Amniotic epithelial cell (primary cell): ENCODE results near the gene KIF25.

Experiments used
- DNase-seq: peaks from one replicate; pipeline ENCODE4 v3.0.0-alpha.2; 2010; ENCODE audit warnings: low read depth

KIF25 gene

GRCh38 chr6:168037242-168037641, 39.8 kb downstream of the KIF25 start:
- DNase-seq = no peak

DNA sequence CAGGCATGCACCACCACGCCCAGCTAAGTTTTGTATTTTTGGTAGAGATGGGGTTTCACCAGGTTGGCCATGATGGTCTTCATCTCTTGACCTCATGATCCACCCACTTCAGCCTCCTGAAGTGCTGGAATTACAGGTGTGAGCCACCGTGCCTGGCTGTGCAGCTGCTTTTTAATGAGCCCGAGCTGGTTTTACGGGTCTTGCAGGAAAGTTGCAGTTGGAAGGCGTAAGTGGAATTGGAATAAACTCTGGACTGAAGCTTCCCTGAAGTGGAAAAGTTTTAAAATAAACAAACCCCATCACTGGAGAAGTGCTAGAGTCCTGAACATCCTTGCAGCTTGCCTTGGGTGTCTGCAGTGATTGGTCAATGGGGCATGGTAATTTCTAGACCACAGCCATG, 40.4 kb downstream of the KIF25 start:
- DNase-seq = no peak

DNA sequence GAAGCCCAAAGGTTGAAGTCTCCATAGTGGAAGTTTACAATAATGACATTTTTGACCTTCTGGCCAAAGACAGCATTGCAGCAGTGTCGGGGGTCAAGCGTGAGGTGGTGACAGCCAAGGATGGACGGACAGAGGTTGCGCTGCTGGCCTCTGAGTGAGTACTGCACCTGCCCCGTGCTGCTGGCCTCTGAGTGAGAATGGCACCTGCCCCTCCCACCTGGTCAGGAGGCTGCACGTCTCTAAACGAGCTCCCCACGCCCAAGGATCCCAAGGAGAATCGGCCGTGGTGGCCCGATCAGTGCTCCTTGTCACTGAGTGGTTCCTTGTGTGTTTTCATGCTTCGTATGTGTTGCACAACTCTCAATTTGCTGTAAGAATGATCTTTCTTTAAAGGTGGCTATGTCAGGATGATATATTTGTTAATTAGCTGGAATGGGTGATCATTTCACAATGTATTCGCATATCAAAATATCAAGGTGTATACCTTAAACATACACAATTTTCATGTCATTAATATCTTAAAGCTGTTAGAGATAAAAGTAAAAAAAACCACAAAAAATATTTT, 41.2 kb downstream of the KIF25 start:
- DNase-seq = no peak

DNA sequence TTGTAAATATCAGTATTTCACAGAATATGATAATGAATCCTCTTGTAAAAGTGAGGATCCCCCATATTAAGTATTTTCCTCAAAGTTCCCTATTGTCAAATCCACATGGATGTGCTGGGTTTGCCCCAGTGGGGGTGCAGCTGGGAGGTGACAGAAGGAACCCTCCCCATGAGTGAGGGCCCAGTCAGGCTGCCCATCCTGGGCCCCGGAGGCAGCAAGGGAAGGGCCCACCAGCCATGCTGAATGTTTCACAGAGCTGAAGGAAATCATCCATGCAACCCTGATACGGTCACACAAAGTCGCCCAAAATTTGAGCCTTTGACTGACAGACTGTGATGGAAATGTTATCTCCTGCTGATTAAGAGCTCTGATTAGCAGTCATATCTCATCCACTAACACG, 41.8 kb downstream of the KIF25 start:
- no peak for DNase-seq

DNA sequence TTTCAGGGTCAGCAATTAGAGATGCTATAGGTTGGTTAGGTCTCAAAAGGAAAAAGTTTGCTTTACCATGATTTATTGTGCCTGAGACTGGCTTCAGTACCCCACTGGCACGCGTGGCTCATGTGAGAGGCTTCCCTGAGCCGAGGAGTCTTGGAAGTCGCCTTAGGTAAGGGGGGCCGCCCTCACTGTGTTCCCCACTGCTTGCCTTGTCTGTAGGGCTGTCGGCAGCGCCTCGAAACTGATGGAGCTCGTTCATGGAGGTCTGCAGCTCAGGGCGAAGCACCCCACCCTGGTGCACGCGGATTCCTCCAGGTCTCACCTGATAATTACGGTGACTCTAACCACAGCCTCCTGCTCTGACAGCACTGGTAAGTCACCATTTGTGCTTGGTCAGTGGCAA, 42.4 kb downstream of the KIF25 start:
- no peak for DNase-seq

- DNase-seq = no peak
Observed at GRCh38 chr6:168040856-168041496, 43.5 kb downstream of the KIF25 start.

DNA sequence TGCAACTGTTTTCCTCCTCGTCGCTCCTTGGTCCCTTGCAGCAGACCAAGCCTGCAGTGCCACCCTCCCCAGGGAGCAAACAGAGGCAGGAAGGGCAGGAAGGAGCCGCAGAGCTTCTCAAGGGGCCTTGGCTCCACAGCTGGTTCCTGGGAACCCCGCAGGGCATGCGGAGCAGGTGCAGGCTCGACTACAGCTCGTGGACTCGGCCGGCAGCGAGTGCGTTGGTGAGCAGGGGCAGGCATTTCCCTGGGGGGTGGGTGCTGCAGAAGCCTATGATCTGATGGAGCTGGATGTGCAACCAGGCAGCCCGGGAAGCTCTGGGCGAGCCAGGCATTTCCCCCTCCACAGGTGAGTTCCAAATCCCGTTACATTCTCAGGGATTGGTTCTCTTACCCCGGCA, 44.5 kb downstream of the KIF25 start:
- no peak for DNase-seq

- no peak for DNase-seq
Observed at GRCh38 chr6:168042426-168043192, 45.1 kb downstream of the KIF25 start.

DNA sequence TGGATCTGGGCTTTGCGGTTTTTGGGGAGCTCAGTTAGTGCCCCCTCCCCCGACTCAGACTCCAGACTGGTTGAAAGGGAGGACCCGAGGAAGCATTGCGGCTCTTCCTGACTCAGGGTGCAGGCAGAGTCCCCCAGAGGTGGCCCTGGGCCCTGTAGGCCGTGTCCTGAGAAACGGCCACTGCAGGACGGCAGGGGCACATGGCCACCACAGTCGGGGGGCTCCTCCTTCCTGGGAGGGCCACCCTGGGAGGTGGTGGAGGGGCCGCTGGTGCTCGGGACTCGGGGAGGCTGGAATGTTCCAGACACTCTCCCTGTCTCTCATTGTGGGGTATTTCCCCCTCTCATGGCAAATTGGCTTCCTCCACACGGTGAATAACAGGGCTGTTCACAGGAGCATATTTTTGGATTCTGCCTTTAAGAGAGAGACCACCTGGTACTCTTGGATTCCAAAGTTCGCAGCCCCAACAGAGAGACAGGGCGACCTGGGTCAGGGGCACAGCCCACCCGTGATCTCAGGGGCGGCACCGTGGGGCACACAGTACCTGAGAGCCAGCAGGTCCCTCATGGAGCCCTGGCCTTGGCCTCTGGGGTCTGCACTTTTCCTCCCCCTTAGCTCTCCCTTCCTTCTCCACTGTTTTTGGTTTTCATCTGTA, 45.8 kb downstream of the KIF25 start:
- DNase-seq = no peak

- no peak for DNase-seq
Observed at GRCh38 chr6:168043848-168044415, 46.5 kb downstream of the KIF25 start.

GRCh38 chr6:168044521-168045130, 47.2 kb downstream of the KIF25 start:
- DNase-seq = no peak

GRCh38 chr6:168045141-168045691, 47.7 kb downstream of the KIF25 start:
- DNase-seq = no peak

GRCh38 chr6:168045706-168046620, 48.5 kb downstream of the KIF25 start:
- DNase-seq = no peak

DNA sequence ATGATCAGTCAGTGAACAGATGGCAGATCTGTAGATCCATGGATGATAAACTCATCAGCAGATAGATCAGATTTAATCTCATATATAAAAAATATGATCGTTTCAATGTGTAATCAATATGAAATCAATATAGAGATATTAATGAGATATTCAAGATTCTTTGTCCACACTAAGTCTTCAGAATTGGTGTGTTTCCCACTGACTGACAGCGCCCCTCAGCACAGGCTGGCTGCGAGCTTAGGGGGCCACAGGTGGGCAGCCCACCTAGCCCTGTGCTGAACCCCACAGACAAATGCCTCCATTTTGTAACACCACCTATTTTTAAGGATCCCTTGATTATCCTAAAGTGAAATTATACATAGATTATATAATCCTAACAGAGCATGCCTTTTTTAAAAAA, 49.2 kb downstream of the KIF25 start:
- no peak for DNase-seq

DNA sequence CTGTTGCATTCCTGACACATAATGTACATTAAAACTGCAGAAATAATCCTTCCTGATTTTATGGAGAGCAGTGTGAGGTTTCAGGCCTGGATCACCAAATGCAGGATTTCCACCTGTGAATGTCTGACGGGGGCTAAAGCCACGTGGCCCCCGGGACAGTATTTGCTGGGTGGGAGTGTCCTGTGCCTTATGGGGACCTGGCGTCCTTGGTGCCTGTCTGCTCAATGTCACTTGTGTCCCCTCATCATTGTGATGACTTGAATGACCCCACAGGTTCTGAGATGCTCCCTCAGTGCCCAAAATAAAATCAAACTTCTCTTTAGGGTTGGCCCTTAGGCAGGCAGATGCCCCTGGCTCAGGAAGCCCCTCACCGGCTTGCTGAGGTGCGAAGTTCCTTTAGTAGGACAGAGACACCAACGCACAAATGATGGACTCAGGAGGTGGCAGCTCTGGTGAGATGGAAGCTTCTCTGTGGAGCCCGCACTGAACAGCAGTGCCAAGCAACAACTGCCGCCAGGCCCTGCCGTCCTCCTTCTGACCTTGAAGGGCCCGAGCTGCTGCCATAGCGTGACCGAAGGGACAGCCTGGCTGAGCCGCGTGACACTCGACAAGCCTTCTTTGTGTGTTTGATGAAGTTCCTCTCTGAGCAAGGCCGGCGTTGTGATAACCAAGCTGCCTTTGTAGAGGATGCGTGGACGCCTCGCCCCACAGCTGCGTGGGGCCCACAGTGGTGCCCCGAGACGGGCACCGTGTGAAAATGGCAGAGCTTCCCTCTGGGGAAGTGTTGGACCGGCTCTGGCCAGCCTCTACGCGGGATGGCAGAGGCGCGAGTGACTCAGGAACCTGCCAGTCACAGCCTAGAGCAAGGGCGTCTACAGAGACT, 50.6 kb downstream of the KIF25 start:
- no peak for DNase-seq

GRCh38 chr6:168048724-168049025, 51.2 kb downstream of the KIF25 start:
- DNase-seq = no peak

DNA sequence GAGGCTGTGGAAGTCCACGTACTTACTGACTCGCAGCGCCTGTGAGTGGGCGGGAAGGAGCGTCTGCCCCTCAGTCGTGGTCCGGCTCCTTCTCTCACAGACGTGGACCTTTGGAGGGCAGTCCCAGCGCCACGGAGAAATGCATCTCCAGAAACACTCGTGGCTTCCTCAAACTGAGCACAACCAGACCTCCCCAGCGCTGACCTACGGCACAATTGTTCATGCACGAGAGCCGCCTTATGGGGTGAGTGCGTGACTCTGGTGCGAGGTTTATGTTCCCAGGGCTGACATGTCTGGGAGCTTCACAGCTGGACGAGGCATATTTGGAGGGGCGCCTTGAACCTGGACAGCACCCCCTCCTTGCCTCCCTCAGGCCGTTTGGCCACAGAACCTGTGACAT, 51.8 kb downstream of the KIF25 start:
- DNase-seq = no peak

- no peak for DNase-seq
Observed at GRCh38 chr6:168049706-168050224, 52.3 kb downstream of the KIF25 start.

DNA sequence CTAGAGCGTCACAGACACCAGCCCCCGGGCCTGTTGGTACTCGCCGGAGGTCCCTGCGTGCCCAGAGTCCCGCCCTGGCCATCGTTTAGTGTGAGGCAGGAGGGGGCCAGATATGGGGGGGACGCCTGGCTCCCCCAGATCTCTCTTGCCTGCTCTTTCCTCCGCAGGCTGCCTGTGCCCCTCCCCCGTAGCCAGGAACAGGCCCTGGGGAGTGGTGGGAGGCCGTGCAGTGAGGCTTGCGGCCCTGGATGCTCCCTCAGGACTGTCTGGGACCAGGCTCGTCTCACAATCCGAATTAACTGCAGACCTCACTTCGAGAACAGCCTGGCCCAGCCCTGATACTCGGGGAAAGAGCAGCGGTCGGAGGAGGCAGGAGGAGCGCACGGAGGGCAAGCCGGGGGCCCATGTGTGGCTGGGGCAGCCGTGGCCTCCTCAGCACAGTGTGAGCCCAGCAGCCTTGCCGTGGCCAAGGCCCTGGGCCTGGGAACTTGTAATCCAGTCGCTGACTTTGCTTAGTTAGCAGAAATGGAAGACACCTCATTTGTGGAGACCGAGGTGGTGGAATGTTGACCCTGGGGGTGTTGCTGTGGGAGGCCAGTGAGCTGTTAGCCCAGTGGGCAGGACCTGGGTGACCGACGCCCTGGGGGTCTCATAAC, 52.9 kb downstream of the KIF25 start:
- no peak for DNase-seq
